ENCODE results near the gene SLC13A3.

SLC13A3 gene

DNA sequence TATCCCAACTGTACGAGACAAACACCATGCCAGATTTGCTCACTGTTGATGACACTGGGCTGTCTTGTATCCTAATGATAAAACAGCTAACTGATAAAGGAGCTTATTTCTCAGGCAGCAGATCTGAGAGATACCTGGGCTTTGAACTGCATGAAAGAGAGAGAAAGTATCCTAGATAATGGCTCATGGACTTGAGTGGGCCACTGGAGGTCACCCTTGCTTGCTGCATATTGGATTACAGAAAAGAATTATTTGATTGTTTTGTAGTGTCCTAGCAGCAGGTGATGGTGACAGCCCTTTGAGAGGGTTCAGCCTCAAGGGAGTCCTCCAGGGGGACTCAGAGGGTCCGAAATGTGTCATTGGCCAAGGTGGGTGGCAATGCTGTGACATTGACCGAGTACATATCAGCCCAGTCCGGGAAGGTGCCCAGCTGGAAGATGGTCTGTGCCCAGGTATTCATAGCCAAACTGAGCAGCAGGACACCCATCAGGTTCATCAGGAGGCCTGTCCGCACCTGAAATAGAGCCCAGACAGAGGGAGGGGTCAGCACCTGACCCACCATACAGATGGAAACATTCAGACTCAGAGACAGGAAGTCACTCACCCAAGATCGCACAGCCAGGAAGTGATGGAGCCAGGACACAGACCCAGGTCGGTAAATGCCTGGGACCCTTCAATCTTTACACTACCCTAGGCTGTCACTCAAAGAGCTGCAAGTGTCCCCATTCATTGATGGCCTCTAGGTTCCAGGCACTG is 91.4 kb downstream of the SLC13A3 start:
- H3K9me3 ChIP-seq (ENCODE audit: control insufficient read depth, insufficient read depth, low read length), result no peaks in the 10 kb centered on the region

DNA sequence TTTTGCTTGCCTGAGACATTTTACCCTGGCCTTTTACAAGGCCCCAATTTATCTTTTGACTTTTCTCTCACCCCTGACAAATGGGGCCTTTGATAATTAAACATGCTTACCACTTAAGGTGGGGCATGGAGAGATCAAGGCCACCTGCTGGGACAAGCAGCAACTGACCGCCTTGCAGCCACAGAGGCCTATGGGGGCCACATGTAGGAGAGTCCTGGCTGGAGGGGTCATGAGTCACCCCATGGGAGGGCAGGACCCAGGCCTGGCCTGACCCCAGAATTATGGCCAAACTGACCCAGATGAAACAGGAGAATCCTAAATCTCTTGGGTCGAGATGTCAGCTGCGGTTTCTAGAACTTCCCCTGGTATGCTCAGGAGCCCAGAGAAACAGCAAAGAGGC is 92.3 kb downstream of the SLC13A3 start:
- Histone ChIP-seq H3K36me3 (ENCODE audit: insufficient read depth, low read length) (no peaks in the 10 kb centered on the region), H3K4me1 (ENCODE audit: insufficient read depth, low read length) (peaks cover 30% of the 10 kb centered on the region), H3K9ac (ENCODE audit: low read depth, low read length) (no peak overlapping the region), H3K9me3 (ENCODE audit: control insufficient read depth, insufficient read depth, low read length) (no peaks in the 10 kb centered on the region)

More for the DNA sequence above, 91.4 kb downstream of the SLC13A3 start:
- Histone ChIP-seq H3K9ac (ENCODE audit: low read depth, low read length) (no peak overlapping the region), H3K4me1 (ENCODE audit: insufficient read depth, low read length) (peaks cover 27% of the 10 kb centered on the region), H3K36me3 (ENCODE audit: insufficient read depth, low read length) (no peaks in the 10 kb centered on the region)

DNA sequence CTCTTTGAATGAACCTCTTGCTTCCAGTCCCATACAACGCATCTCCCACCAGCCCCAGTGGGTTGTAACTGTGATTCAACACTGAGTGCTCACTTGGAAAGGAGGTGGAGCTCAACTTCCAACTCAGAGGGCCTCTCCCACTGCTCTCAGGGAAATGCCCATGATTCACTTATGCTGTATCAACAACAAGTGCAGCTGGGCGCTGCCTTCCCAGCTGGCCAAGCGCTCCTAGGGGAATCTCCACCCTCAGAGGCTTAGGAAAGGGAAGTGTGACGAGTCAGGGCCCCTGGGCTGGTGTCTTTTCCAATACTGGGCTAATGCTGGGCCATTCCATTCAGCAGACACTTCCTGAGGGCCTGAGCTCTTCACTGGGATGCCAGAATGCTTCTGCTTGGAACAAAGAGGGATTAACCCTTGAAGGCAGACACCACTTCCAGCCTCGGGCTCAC is 92.7 kb downstream of the SLC13A3 start:
- Histone ChIP-seq H3K36me3 (ENCODE audit: insufficient read depth, low read length) (no peaks in the 10 kb centered on the region), H3K9me3 (ENCODE audit: control insufficient read depth, insufficient read depth, low read length) (no peaks in the 10 kb centered on the region), H3K9ac (ENCODE audit: low read depth, low read length) (no peak overlapping the region), H3K4me1 (ENCODE audit: insufficient read depth, low read length) (peaks cover 28% of the 10 kb centered on the region)

DNA sequence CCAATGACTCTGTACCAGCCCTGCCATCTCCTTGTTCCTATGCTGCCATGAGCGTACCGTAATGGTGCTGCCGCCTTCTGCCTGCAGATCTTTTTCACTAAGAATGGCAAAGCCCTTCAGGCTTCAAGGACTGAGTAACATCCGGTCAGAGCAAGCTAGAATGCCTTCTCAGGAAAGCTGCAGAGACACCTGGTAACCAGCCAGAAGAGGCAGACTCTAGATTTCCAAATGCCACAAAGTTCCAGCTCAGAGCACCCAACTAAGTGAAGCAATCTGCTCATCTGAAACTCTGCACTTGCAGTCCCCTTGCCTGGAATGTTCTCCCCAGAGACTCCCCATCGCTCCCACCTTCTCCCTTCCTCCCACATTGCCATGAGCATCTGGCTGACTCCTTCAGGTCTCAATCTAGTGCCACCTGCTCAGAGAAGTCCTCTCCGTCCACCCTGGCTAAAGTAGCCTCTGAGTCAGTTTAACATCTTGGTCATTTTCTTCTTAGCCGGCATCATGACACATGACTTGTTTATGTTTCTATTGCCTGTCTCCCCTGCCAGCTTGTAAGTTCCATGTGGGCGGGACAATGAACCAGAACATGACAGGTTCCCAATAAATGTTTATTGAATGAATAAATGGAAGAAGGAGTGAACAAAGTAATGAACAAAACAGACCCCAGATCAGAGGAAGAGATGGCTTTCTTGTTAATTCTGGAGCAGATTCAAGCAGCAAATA is 93.9 kb downstream of the SLC13A3 start:
- Histone ChIP-seq H3K9me3 (ENCODE audit: control insufficient read depth, insufficient read depth, low read length) (no peaks in the 10 kb centered on the region), H3K4me1 (ENCODE audit: insufficient read depth, low read length) (peaks cover 30% of the 10 kb centered on the region)

DNA sequence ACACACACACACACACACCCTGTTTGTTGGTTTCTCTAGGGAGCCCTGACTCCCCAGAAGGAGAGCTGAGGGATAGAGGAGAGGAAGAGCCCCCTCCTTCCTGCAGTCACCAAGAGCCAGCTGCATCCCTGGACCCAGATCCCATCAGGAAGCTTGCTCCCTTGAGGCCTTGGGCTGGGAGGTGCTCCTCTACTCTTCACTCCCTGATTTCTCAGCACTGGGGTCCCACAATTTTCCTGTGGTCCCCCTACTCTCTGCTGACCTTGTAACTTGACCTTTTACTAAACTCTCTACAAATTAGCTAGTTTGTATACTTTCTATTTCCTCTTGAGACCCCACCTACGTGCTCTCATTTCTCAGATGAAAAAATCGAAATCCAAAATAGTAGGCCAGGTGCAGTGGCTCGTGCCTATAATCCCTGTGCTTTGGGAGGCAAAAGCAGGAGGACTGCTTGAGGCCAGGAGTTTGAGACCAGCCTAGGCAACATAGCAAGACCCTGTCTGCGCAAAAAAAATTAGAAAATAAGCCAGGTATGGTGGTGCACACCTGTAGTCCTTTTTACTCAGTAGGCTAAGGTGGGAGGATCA is 95.8 kb downstream of the SLC13A3 start:
- no peaks in the 10 kb centered on the region for H3K9me3 ChIP-seq (ENCODE audit: control insufficient read depth, insufficient read depth, low read length)
- H3K9ac ChIP-seq (ENCODE audit: low read depth, low read length), result no peak overlapping the region
- H3K36me3 ChIP-seq (ENCODE audit: insufficient read depth, low read length), result no peaks in the 10 kb centered on the region
- H3K4me1 ChIP-seq (ENCODE audit: insufficient read depth, low read length), result peaks cover 32% of the 10 kb centered on the region

More for the DNA sequence above, 93.9 kb downstream of the SLC13A3 start:
- Histone ChIP-seq H3K9ac (ENCODE audit: low read depth, low read length) (no peak overlapping the region), H3K36me3 (ENCODE audit: insufficient read depth, low read length) (no peaks in the 10 kb centered on the region)

DNA sequence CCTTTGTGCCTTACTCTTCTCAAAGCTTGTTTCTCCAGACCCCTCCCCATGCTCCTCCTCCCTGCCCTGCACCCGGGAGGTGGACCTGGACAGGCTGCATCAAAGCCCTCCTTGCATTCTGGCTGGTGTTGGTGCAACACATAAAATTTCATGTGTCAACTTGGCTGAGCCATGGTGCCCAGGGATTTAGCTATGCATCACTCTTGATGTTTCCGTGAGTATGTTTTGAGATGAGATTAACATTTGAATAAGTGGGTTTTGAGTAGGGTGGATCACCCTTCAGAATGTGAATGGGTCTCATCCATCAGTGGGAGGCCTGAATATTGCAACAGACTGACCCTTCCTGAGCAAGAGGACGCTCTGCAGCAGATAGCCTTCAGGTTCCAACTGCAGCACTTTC is 96.4 kb downstream of the SLC13A3 start:
- Histone ChIP-seq H3K9ac (ENCODE audit: low read depth, low read length) (no peak overlapping the region), H3K36me3 (ENCODE audit: insufficient read depth, low read length) (no peaks in the 10 kb centered on the region), H3K4me1 (ENCODE audit: insufficient read depth, low read length) (peaks cover 32% of the 10 kb centered on the region), H3K9me3 (ENCODE audit: control insufficient read depth, insufficient read depth, low read length) (no peaks in the 10 kb centered on the region)

DNA sequence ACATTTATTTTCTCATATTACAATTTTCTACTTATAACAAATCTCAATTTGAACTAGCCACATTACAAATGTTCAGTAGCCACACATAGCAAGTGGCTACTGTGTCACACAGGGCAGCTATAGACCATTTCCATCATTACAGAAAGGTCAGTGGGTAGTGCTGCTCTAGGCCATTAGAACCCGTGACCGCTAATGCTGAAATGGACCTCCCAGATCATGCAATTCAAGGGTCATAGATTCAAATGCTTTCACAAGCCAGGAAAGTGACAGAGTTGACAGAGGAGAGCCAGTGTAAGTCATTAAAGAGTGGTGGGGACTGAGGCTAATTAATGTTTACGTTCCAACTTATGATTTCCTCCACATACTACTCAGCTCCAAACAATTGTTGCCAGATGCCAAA is 97.3 kb downstream of the SLC13A3 start:
- Histone ChIP-seq H3K36me3 (ENCODE audit: insufficient read depth, low read length) (no peaks in the 10 kb centered on the region), H3K4me1 (ENCODE audit: insufficient read depth, low read length) (peaks cover 32% of the 10 kb centered on the region), H3K9me3 (ENCODE audit: control insufficient read depth, insufficient read depth, low read length) (no peaks in the 10 kb centered on the region), H3K9ac (ENCODE audit: low read depth, low read length) (no peak overlapping the region)

DNA sequence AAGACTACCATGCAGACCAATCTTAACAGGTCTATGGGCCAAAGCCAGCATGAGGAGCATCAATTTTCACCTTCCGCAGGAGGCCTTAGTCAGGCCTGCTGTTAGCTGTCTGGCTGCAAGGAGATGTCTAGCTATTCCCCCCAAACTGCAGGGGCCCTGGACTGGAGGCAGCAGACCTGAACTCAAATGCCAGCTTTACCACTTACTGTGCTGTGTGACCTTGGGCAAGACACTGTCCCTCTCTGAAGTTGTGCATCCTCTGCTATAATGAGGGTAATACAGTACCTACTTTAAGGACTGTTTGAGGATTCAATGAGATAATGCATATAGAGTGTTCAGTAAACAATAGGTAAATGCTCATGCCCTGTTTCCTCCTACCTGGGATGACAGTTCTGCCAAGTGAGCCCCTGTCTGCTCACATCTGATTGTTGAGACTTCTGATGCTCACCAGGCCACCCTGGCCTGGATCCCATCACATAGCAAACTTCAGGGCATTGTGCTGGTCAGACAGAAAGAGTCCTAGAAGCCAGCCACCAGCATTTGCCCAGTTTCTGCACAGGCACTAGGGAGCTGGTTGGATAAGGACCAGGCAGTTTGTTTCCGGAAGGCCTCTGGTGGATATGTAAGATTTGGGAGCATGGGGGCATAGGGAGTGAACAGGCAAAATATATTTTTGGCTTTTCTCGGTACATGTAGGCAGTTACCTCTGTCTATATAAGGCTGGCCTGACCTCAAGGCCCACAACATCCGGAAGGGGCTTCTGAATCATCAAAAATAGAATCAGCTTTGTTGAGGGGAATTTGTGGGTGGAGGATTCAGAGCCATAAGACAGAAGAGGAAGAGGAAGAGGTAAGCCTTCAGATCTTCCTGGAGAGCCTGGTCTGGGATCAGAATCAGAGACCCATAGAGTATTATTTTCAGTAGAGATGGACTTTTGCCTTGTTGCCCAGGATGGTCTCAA is 98.5 kb downstream of the SLC13A3 start:
- H3K36me3 ChIP-seq (ENCODE audit: insufficient read depth, low read length), result no peaks in the 10 kb centered on the region
- no peak overlapping the region for H3K9ac ChIP-seq (ENCODE audit: low read depth, low read length)
- no peaks in the 10 kb centered on the region for H3K9me3 ChIP-seq (ENCODE audit: control insufficient read depth, insufficient read depth, low read length)
- peaks cover 32% of the 10 kb centered on the region for H3K4me1 ChIP-seq (ENCODE audit: insufficient read depth, low read length)

DNA sequence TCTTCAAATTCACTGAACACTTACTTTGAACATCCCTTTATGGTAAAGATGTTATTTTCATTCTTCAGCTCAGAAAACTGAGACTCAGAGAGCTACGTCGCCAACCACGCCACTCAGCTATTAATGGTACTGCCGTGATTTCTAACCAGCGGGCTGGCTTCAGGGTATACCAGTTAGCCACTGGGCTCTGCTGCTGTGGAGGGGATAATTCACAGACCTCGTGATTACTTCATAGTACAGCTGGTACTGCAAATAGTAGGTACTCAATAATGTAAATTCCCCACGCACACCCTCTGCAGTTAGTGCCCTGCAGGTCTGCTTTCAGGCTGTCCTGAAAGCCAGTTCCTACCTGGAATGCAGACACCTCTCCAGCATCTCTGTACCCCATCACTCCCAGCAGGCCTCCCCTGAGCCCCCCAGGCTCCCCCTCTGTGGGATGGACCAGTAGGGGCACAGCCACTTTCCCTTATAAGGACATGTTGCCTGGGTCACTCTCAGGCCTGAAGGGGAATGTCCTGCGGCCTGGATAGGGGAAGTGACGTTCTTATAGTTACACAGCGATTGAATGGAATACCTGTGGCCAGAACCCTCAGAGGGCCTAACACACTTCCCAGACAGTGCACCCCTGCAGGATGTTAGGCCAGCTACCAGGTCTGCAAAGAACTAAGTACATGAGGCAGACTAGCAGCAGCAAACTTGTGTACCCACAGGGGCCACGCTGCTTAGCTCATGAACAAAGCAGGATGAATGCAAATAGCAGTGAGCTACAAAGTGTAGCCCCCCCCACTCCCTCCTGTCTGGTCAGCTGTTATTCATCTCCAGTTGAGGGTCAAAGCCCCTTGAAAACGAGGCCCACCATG is 99.5 kb downstream of the SLC13A3 start:
- H3K9ac ChIP-seq (ENCODE audit: low read depth, low read length), result no peak overlapping the region
- no peaks in the 10 kb centered on the region for H3K36me3 ChIP-seq (ENCODE audit: insufficient read depth, low read length)
- no peaks in the 10 kb centered on the region for H3K9me3 ChIP-seq (ENCODE audit: control insufficient read depth, insufficient read depth, low read length)
- peaks cover 29% of the 10 kb centered on the region for H3K4me1 ChIP-seq (ENCODE audit: insufficient read depth, low read length)

DNA sequence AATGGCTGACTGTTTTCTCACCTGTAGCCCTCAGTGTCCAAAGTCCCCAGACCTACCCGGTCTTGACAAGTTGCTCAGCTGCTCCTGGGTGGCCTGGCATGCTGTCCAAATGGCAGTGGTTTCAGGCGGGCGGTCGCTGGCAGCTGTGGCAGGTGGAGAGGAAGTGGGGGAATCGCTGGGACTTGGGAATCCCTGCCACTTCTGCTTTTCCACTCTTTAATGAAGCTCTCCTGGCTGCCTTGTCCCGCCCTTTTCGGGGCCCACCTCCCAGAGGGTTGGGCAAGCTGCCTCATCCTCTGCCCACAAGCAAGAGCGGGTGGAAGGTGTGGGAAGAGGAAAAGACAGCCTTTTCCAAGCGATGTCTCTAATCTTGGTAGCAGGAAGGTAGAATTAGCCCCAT is 100.8 kb downstream of the SLC13A3 start, which contains the start of gene OCSTAMP:
TSS of gene OCSTAMP (minus strand) at position 194 of the 400 bp plus-strand sequence. CDS start at position 100, 94 bp downstream.
- no peaks in the 10 kb centered on the region for H3K9me3 ChIP-seq (ENCODE audit: control insufficient read depth, insufficient read depth, low read length)
- H3K36me3 ChIP-seq (ENCODE audit: insufficient read depth, low read length), result no peaks in the 10 kb centered on the region
- no peak within 1 kb of the TSS for H3K9ac ChIP-seq (ENCODE audit: low read depth, low read length)
- peaks cover 24% of the 10 kb centered on the region for H3K4me1 ChIP-seq (ENCODE audit: insufficient read depth, low read length)

DNA sequence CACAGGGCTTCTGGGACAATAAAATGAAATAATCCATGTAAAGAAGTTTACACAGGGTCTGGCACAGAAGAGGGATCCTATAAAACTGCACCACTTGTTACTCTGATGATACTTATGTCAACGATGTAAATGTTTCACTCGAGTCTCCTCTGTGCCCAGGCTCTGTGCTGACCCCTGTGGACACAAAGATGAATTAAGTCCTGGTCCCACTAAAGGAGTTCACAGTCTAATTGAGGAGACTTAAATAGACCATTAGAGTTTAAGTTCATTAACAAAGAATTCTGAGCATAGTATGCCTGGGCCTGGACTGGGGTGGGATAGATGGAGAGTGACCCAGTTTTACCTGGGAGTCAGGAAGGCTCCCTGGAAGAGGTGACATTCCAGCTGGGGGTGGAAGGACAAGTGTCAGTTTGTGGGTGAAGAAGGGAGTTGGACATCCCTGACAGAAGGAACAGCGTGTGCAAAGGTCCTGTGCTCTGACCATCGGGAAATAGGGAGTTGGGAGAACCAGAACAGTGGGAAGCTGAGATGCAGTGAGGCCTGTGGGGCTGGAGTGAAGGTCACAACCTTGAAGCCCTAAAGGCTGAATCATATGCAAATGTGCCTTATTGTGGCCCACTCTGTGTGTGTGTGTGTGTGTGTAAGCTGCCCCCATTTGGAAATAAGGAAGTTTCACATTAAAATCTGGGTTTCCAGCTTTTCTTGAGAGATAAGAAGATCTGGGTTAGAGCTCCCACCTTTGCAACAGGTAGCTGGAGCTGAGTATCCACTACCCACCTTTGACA is 101.9 kb downstream of the SLC13A3 start:
- H3K4me1 ChIP-seq (ENCODE audit: insufficient read depth, low read length), result peaks cover 14% of the 10 kb centered on the region; the same call in 1 of the 2 replicates
- H3K9me3 ChIP-seq (ENCODE audit: control insufficient read depth, insufficient read depth, low read length), result no peaks in the 10 kb centered on the region
- H3K36me3 ChIP-seq (ENCODE audit: insufficient read depth, low read length), result no peaks in the 10 kb centered on the region
- H3K9ac ChIP-seq (ENCODE audit: low read depth, low read length), result no peak overlapping the region

DNA sequence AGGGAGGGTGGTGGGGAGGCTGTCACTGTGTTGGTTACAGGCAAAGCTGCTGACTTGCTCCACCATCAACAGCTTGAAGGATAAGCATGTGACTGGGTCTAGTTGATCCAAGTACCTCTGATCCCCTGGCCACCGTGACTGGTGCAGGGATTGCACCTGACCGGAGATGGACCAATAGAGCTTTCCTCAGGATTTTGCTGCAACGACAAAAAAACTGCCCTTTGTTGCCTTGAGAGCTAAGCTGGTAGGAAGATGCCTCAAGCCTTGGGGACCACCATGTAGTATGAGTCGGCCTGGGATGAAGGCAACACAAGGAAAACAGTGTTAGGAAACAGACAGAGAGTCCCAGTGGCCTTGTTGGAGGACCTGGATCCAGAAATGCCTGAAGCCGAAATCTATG is 102.6 kb downstream of the SLC13A3 start:
- peaks cover 14% of the 10 kb centered on the region; the same call in 1 of the 2 replicates for H3K4me1 ChIP-seq (ENCODE audit: insufficient read depth, low read length)
- H3K9ac ChIP-seq (ENCODE audit: low read depth, low read length), result no peak overlapping the region
- H3K36me3 ChIP-seq (ENCODE audit: insufficient read depth, low read length), result no peaks in the 10 kb centered on the region

More for the DNA sequence above, 102.6 kb downstream of the SLC13A3 start:
- no peaks in the 10 kb centered on the region for H3K9me3 ChIP-seq (ENCODE audit: control insufficient read depth, insufficient read depth, low read length)

All from ES-I3 (cell line).